Measurements from ENCODE around the gene FAM200A. TPM values are rescaled to one million over a fixed set of nuclear protein-coding genes. Genes with fewer than 3 reads are reported as not detected.

The FAM200A gene
- polyA plus RNA-seq, 1 donor (not counting 4 experiments of a cell fraction or from before 2014, with no cell fraction given) = 7.6 TPM

DNA sequence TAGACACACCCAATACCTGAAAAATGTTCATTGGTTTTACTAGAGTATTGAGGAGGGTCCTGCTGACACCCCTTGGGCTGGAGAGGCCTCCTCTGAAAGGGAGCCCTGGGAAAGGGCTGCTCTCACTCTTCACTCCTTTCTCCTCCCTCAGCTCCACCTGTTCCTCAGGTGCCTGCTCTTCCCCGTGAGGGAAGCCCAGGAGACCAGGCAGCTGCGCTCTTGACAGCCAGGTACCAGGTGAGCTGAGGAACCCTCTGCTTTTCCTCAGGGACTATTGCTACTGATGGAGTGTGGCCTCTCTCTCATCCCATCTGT lies 9.8 kb upstream of the FAM200A start:
- dilution Hi-C loops (cut with MboI; ENCODE audit: extremely low pct_ligation_motif_present, low sequenced_read_pairs) = no loop called here
- FAIRE-seq = no peak
- Histone ChIP-seq H3K4me1 (ENCODE audit: control insufficient read depth, extremely low read depth, insufficient read depth, low read length) (peaks cover 55% of the 10 kb centered on the region), H3K4me2 (ENCODE audit: control insufficient read depth, extremely low read depth, insufficient read depth, low read depth, low read length) (peak overlapping the region; percentile 93), H3K27ac (ENCODE audit: control insufficient read depth, insufficient read depth, low read length) (peak overlapping the region; percentile 83), H3K9me1 (ENCODE audit: control insufficient read depth, extremely low read depth, insufficient read depth, low read length) (no peaks in the 10 kb centered on the region), H3K9ac (ENCODE audit: control insufficient read depth, extremely low read depth, insufficient read depth, low read length) (peak overlapping the region; percentile 39), H3K36me3 (ENCODE audit: control insufficient read depth in 2 of 2, extremely low read depth in 1 of 2, insufficient read depth in 2 of 2, low read length in 2 of 2) (peaks cover 9 to 41% of the 10 kb centered on the region in 2 experiments), H3K9me3 (ENCODE audit: control insufficient read depth, low read depth, low read length) (no peaks in the 10 kb centered on the region), H3K27me3 (ENCODE audit: control insufficient read depth, extremely low read depth, insufficient read depth, low read length) (no peaks in the 10 kb centered on the region), H3K4me3 (ENCODE audit: control insufficient read depth in 2 of 3, extremely low read depth in 1 of 3, insufficient read depth in 2 of 3, low read depth in 1 of 3, low read length in 3 of 3) (peak overlapping the region in 1 of 3 experiments; percentile 6), H3K79me2 (ENCODE audit: control insufficient read depth, insufficient read depth, low read length) (peaks cover 65% of the 10 kb centered on the region), H4K20me1 (ENCODE audit: control insufficient read depth, extremely low read depth, insufficient read depth, low read length) (no peaks in the 10 kb centered on the region), H2AFZ (ENCODE audit: control insufficient read depth, low read length) (no peak overlapping the region)
- TF ChIP-seq EZH2 (IDR thresholded peaks at IDR 0.05; ENCODE audit: low read length) = no peak
- TF ChIP-seq, protein P1, sequence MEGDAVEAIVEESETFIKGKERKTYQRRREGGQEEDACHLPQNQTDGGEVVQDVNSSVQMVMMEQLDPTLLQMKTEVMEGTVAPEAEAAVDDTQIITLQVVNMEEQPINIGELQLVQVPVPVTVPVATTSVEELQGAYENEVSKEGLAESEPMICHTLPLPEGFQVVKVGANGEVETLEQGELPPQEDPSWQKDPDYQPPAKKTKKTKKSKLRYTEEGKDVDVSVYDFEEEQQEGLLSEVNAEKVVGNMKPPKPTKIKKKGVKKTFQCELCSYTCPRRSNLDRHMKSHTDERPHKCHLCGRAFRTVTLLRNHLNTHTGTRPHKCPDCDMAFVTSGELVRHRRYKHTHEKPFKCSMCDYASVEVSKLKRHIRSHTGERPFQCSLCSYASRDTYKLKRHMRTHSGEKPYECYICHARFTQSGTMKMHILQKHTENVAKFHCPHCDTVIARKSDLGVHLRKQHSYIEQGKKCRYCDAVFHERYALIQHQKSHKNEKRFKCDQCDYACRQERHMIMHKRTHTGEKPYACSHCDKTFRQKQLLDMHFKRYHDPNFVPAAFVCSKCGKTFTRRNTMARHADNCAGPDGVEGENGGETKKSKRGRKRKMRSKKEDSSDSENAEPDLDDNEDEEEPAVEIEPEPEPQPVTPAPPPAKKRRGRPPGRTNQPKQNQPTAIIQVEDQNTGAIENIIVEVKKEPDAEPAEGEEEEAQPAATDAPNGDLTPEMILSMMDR (optimal IDR thresholded peaks at IDR 0.05 in 1 of 3, IDR thresholded peaks at IDR 0.05 in 1 of 3, conservative IDR thresholded peaks at IDR 0.05 in 1 of 3; ENCODE audit: extremely low read depth in 1 of 3, insufficient read depth in 2 of 3, low read length in 3 of 3) = no peak
- DNase-seq (ENCODE audit: low read depth, low spot score) = no peak

DNA sequence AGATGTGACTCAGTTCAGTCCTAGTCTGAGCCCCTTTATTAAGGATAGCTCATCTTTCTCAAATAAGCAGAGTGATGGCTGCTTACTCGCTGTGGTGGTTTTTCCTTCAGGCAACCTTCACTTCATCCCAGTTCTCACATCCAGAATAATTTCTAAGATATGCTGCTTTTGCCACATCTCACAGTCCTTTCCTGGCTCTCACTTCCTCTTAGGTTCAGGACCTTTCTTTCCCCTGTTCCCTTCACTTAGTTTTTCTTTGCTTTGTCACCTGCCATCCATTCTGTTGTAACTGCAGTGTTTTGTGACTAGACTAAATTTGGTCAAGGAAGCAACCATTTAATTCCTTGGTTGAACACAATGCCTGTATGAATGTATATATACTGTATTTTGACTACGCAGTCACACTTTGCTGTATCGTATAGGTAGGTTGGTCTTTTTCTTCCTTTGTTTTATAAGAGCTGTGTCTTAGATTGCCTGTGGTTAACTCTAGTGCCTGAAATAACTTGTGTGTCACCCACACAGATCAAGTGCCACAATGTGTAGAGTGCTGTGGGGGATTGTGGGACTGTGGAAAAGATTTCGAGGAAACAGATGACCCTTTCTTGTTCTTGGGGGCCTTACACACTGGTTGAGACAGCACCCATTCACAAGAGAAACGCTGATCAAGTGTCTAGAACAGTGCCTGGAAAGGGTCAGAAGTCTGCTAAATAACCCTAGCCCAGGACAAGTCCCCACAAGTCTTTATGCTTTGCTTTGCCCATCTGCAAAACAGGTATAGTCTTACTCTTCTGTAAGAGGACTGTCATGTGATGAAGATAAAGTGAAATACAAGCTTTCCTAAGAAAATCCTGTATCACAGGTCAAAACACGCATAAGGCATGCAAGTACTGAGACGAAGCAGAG lies 9.2 kb upstream of the FAM200A start:
- peak; percentile 72 for DNase-seq (ENCODE audit: low read depth, low spot score)
- no peak overlapping the region for H2AFZ ChIP-seq (ENCODE audit: control insufficient read depth, low read length)
- TF ChIP-seq, protein P1 (optimal IDR thresholded peaks at IDR 0.05 in 1 of 3, IDR thresholded peaks at IDR 0.05 in 1 of 3, conservative IDR thresholded peaks at IDR 0.05 in 1 of 3; ENCODE audit: extremely low read depth in 1 of 3, insufficient read depth in 2 of 3, low read length in 3 of 3) = no peak
- no peak for TF ChIP-seq EZH2 (IDR thresholded peaks at IDR 0.05; ENCODE audit: low read length)
- H3K27ac ChIP-seq (ENCODE audit: control insufficient read depth, insufficient read depth, low read length) = peak overlapping the region; percentile 83
- peak overlapping the region; percentile 39 for H3K9ac ChIP-seq (ENCODE audit: control insufficient read depth, extremely low read depth, insufficient read depth, low read length)
- no peaks in the 10 kb centered on the region for H3K9me1 ChIP-seq (ENCODE audit: control insufficient read depth, extremely low read depth, insufficient read depth, low read length)
- dilution Hi-C loops (cut with MboI; ENCODE audit: extremely low pct_ligation_motif_present, low sequenced_read_pairs) = no loop called here
- H3K27me3 ChIP-seq (ENCODE audit: control insufficient read depth, extremely low read depth, insufficient read depth, low read length) = no peaks in the 10 kb centered on the region
- peaks cover 55% of the 10 kb centered on the region for H3K4me1 ChIP-seq (ENCODE audit: control insufficient read depth, extremely low read depth, insufficient read depth, low read length)
- H3K4me3 ChIP-seq (ENCODE audit: control insufficient read depth in 2 of 3, extremely low read depth in 1 of 3, insufficient read depth in 2 of 3, low read depth in 1 of 3, low read length in 3 of 3) = peak overlapping the region in 2 of 3 experiments; percentile 14 to 28
- peaks cover 59% of the 10 kb centered on the region for H3K79me2 ChIP-seq (ENCODE audit: control insufficient read depth, insufficient read depth, low read length)
- peak; percentile 91 for FAIRE-seq
- no peaks in the 10 kb centered on the region for H4K20me1 ChIP-seq (ENCODE audit: control insufficient read depth, extremely low read depth, insufficient read depth, low read length)
- H3K36me3 ChIP-seq (ENCODE audit: control insufficient read depth in 2 of 2, extremely low read depth in 1 of 2, insufficient read depth in 2 of 2, low read length in 2 of 2) = peaks cover 8 to 41% of the 10 kb centered on the region in 2 experiments
- peak overlapping the region; percentile 93 for H3K4me2 ChIP-seq (ENCODE audit: control insufficient read depth, extremely low read depth, insufficient read depth, low read depth, low read length)
- no peaks in the 10 kb centered on the region for H3K9me3 ChIP-seq (ENCODE audit: control insufficient read depth, low read depth, low read length)
